ENCODE measurements around the gene TMEM222. TPM values are rescaled to one million over a fixed set of nuclear protein-coding genes. Genes with fewer than 3 reads are reported as not detected.

TMEM222 gene
- total and polyA plus RNA-seq, 2 of the 4 experiments (the other 2 are of a cell fraction) = 19.9 to 54.1 TPM

GRCh38 chr1:27314169-27314568 lies 7.8 kb upstream of the TMEM222 start:
- WGBS, 2 experiments (ENCODE audit: extremely low coverage in 2 of 2, insufficient read length in 1 of 2) = 100% methylated on average over 1 of the region's 3 CpGs; no CpG with 5 or more reads in 1 of the 2 experiments
- H3K9ac ChIP-seq (ENCODE audit: low read depth, low read length) = no peak overlapping the region

More at GRCh38 chr1:27314169-27314568, 7.8 kb upstream of the TMEM222 start:
- Histone ChIP-seq H3K4me3 (ENCODE audit: insufficient read depth, low read depth, low read length) (no peak overlapping the region), H2BK120ac (ENCODE audit: low read depth, low read length) (no peak overlapping the region), H4K91ac (ENCODE audit: insufficient read depth, low read depth, low read length) (no peak overlapping the region), H3K27ac (ENCODE audit: insufficient read depth, low read length) (no peak overlapping the region), H3K4me2 (ENCODE audit: low read depth, low read length) (no peak overlapping the region), H2BK5ac (ENCODE audit: low read depth, low read length, poor library complexity, severe bottlenecking) (no peak overlapping the region), H4K20me1 (ENCODE audit: insufficient read depth, low read length) (no peaks in the 10 kb centered on the region), H3K9me3 (ENCODE audit: control insufficient read depth, insufficient read depth, low read length) (no peaks in the 10 kb centered on the region), H3K23ac (ENCODE audit: low read depth, low read length) (no peak overlapping the region), H2BK20ac (ENCODE audit: low read depth, low read length) (no peak overlapping the region), H2BK15ac (ENCODE audit: low read depth, low read length) (no peak overlapping the region), H3K18ac (ENCODE audit: low read depth, low read length) (no peak overlapping the region), H4K5ac (ENCODE audit: low read depth, low read length) (no peak overlapping the region), H3K36me3 (ENCODE audit: control insufficient read depth, insufficient read depth, low read length) (no peaks in the 10 kb centered on the region), H3K14ac (replicated peaks; ENCODE audit: low read depth, low read length) (no peak overlapping the region), H3K27me3 (ENCODE audit: control insufficient read depth, insufficient read depth, low read length) (no peaks in the 10 kb centered on the region), H3K9me1 (ENCODE audit: insufficient read depth, low read length) (0 out of 2 replicates have a peak, but pooled peaks cover 3% of the 10 kb centered on the region), H3K4ac (ENCODE audit: low read depth, low read length) (no peak overlapping the region), H3K56ac (ENCODE audit: extremely low read depth, insufficient read depth, low read length) (no peak overlapping the region), H2AK9ac (replicated peaks; ENCODE audit: low read depth, low read length, poor library complexity) (no peak overlapping the region), H4K8ac (ENCODE audit: low read depth in 2 of 2, low read length in 2 of 2) (no peak overlapping the region), H2AFZ (replicated peaks; ENCODE audit: low read length, poor library complexity) (no peak overlapping the region), H2AK5ac (ENCODE audit: low read depth, low read length) (no peak overlapping the region), H3K79me1 (ENCODE audit: low read depth in 1 of 2, low read length in 2 of 2) (no peaks in the 10 kb centered on the region), H3K4me1 (ENCODE audit: control insufficient read depth, insufficient read depth, low read length) (no peaks in the 10 kb centered on the region; the same call in 1 of the 2 replicates)
- dilution Hi-C loops (cut with HindIII; ENCODE audit: low sequenced_read_pairs, unreplicated experiment) (no loop called here), intact Hi-C loops (cut with micrococcal nuclease) (no loop called here), in situ Hi-C loops (cut with MboI; ENCODE audit: low sequenced_read_pairs) (no loop called here)
- ATAC-seq (ENCODE audit: low read depth) (no peak), DNase-seq (no peak)
- TF ChIP-seq CHD1 (IDR thresholded peaks at IDR 0.05; ENCODE audit: low read depth, low read length) (no peak), SMC3 (IDR thresholded peaks at IDR 0.05; ENCODE audit: low read depth, low read length) (no peak), NFE2L2 (IDR thresholded peaks at IDR 0.05; ENCODE audit: low read depth, low read length) (no peak), USF2 (IDR thresholded peaks at IDR 0.05; ENCODE audit: low read depth, low read length) (no peak), POLR2A (IDR thresholded peaks at IDR 0.05; ENCODE audit: low read depth, low read length) (no peak), MAFK (IDR thresholded peaks at IDR 0.05; ENCODE audit: low read depth, low read length) (no peak), MAZ (IDR thresholded peaks at IDR 0.05; ENCODE audit: borderline replicate concordance, low read depth, low read length) (no peak), CEBPB (IDR thresholded peaks at IDR 0.05; ENCODE audit: low read depth, low read length) (no peak)
- no TSS peak for BruUV-seq (replicated peaks)
- ChIA-PET CTCF (interaction anchor here (0.7 to 0.9 kb wide), 2 partner anchors 13 to 52 kb away, joined by 3 to 7 read pairs; partner anchors contain the start of gene MAP3K6), POLR2A (ENCODE audit: unreplicated experiment) (interaction anchor here (0.7 kb wide), 1 partner anchor 12 kb away, joined by 7 read pairs; no protein-coding TSS in a partner anchor)

Measured in IMR-90 (cell line).